IMR-90 (cell line): ENCODE measurements around the gene RPUSD1. TPM values are rescaled to one million over a fixed set of nuclear protein-coding genes. Genes with fewer than 3 reads are reported as not detected.

Source experiments
- ATAC-seq: fragments of 200-7000 bp; cut with Tn5 transposase; 2 replicates; pipeline ENCODE4 v1.9.1; 2020; ENCODE audit warnings: low read depth, mild to moderate bottlenecking, moderate library complexity
- BruUV-seq: library from RNA; stranded (reverse); fragments of 400-500 nt; replicated peaks from 2 replicates; lab custom pipeline; 2021; lab: Mats Ljungman, UMichigan
- CTCF ChIA-PET: fragments of 300-600 bp; formaldehyde crosslinking; extraction: SDS; loops from one replicate; lab custom pipeline; 2021; ENCODE audit warnings: antibody characterized with exemption; lab: Yijun Ruan, JAX
- POLR2A ChIA-PET: fragments of 300-600 bp; sonication (Branson Sonifier 250); formaldehyde crosslinking; loops from one replicate; lab custom pipeline; 2022; ENCODE audit warnings: antibody characterized with exemption; ENCODE audit not compliant: unreplicated experiment; lab: Charles Lee
- DNase-seq: peaks from one replicate; pipeline ENCODE4 v3.0.0; 2013
- H2AFZ ChIP-seq: replicated peaks from 2 replicates; pipeline ENCODE3; 2013; ENCODE audit warnings: low read length, mild to moderate bottlenecking; ENCODE audit not compliant: poor library complexity
- H2AK5ac ChIP-seq: 2 replicates; pipeline ENCODE4 v1.6.1; 2013; ENCODE audit warnings: low read depth, low read length, inconsistent platforms
- H2AK9ac ChIP-seq: replicated peaks from 2 replicates; pipeline ENCODE3; 2013; ENCODE audit warnings: mild to moderate bottlenecking, low read depth, low read length, moderate library complexity; ENCODE audit not compliant: poor library complexity
- H2BK120ac ChIP-seq: 2 replicates; pipeline ENCODE4 v1.6.1; 2013; ENCODE audit warnings: low read depth, low read length, inconsistent platforms
- H2BK15ac ChIP-seq: 3 replicates; pipeline ENCODE4 v1.6.1; 2013; ENCODE audit warnings: low read depth, low read length, inconsistent platforms
- H2BK20ac ChIP-seq: 2 replicates; pipeline ENCODE4 v1.6.1; 2013; ENCODE audit warnings: low read depth, mild to moderate bottlenecking, inconsistent platforms, low read length, moderate library complexity
- H2BK5ac ChIP-seq: 2 replicates; pipeline ENCODE4 v1.6.1; 2013; ENCODE audit warnings: mild to moderate bottlenecking, low read depth, low read length, inconsistent platforms; ENCODE audit not compliant: poor library complexity, severe bottlenecking
- H3K14ac ChIP-seq: replicated peaks from 2 replicates; pipeline ENCODE4 v1.6.1; 2013; ENCODE audit warnings: low read depth, low read length, inconsistent platforms
- H3K18ac ChIP-seq: 2 replicates; pipeline ENCODE4 v1.6.1; 2013; ENCODE audit warnings: low read depth, low read length, control low read depth
- H3K23ac ChIP-seq: 2 replicates; pipeline ENCODE4 v1.6.1; 2013; ENCODE audit warnings: low read depth, low read length, inconsistent platforms
- H3K27ac ChIP-seq: 2 replicates; pipeline ENCODE4 v1.5.1; 2013; ENCODE audit warnings: mild to moderate bottlenecking, control low read depth, low read length; ENCODE audit not compliant: insufficient read depth
- H3K27me3 ChIP-seq: 2 replicates; pipeline ENCODE4 v1.6.1; 2013; ENCODE audit warnings: low read length; ENCODE audit not compliant: control insufficient read depth, insufficient read depth
- H3K36me3 ChIP-seq: 2 replicates; pipeline ENCODE4 v1.6.1; 2013; ENCODE audit warnings: low read length, mixed read lengths; ENCODE audit not compliant: control insufficient read depth, insufficient read depth
- H3K4ac ChIP-seq: 2 replicates; pipeline ENCODE4 v1.6.1; 2013; ENCODE audit warnings: low read depth, low read length, inconsistent platforms
- H3K4me1 ChIP-seq: 2 replicates; pipeline ENCODE4 v1.6.1; 2013; ENCODE audit warnings: low read length, mixed read lengths; ENCODE audit not compliant: control insufficient read depth, insufficient read depth
- H3K4me2 ChIP-seq: 2 replicates; pipeline ENCODE4 v1.6.1; 2013; ENCODE audit warnings: low read depth, mild to moderate bottlenecking, control low read depth, low read length, moderate library complexity
- H3K4me3 ChIP-seq: 2 replicates; pipeline ENCODE4 v1.5.1; 2013; ENCODE audit warnings: low read depth, mild to moderate bottlenecking, control low read depth, low read length, moderate library complexity; ENCODE audit not compliant: insufficient read depth
- H3K56ac ChIP-seq: 2 replicates; pipeline ENCODE4 v1.6.1; 2013; ENCODE audit warnings: low read length, inconsistent platforms; ENCODE audit not compliant: insufficient read depth; ENCODE audit errors: extremely low read depth
- H3K79me1 ChIP-seq, 2 experiments: 2 replicates each; pipeline ENCODE4 v1.6.1; 2013; ENCODE audit warnings: low read length in 2 of 2, inconsistent platforms in 1 of 2, low read depth in 1 of 2
- H3K9ac ChIP-seq: 2 replicates; pipeline ENCODE4 v1.6.1; 2013; ENCODE audit warnings: low read depth, low read length, control low read depth
- H3K9me1 ChIP-seq: 2 replicates; pipeline ENCODE4 v1.6.1; 2013; ENCODE audit warnings: low read length, inconsistent platforms; ENCODE audit not compliant: insufficient read depth
- H3K9me3 ChIP-seq: 2 replicates; pipeline ENCODE4 v1.6.1; 2013; ENCODE audit warnings: low read length; ENCODE audit not compliant: control insufficient read depth, insufficient read depth
- H4K20me1 ChIP-seq: 2 replicates; pipeline ENCODE4 v1.6.1; 2013; ENCODE audit warnings: low read length, inconsistent platforms; ENCODE audit not compliant: insufficient read depth
- H4K5ac ChIP-seq: 2 replicates; pipeline ENCODE4 v1.6.1; 2013; ENCODE audit warnings: mild to moderate bottlenecking, low read depth, low read length, control low read depth
- H4K8ac ChIP-seq, 2 experiments: 2 replicates each; pipeline ENCODE4 v1.6.1; 2013; ENCODE audit warnings: low read depth in 2 of 2, low read length in 2 of 2, control low read depth in 1 of 2, inconsistent platforms in 1 of 2
- H4K91ac ChIP-seq: 2 replicates; pipeline ENCODE4 v1.6.1; 2013; ENCODE audit warnings: low read depth, low read length, inconsistent platforms; ENCODE audit not compliant: insufficient read depth
- RCOR1 ChIP-seq: IDR thresholded peaks from 2 replicates; pipeline ENCODE4 v1.6.1; 2012; ENCODE audit warnings: mild to moderate bottlenecking, low read length, improper control_type of control experiment; ENCODE audit not compliant: insufficient replicate concordance
- WGBS, 2 experiments: methylation state at CpG; one replicate each; pipeline versions ENCODE4 v1.1.5 to v1.1.7; 2013; ENCODE audit warnings: missing lambda C conversion rate in 2 of 2; ENCODE audit not compliant: insufficient read length in 1 of 2; ENCODE audit errors: extremely low coverage in 2 of 2; 5-methylcytosine and 5-hydroxymethylcytosine counted together
- dilution Hi-C: fragments of 300-500 bp; cut with HindIII; formaldehyde crosslinking; loops from one replicate; pipeline ENCODE4 v1.14.3; 2018; ENCODE audit warnings: low sequenced_read_pairs; ENCODE audit not compliant: unreplicated experiment
- in situ Hi-C: fragments of 300-500 bp; cut with MboI; formaldehyde crosslinking; loops from 3 replicates; pipeline ENCODE4 v1.14.3; 2019; ENCODE audit warnings: low sequenced_read_pairs, inconsistent platforms, mixed read lengths
- intact Hi-C: fragments of 100-400 bp; cut with micrococcal nuclease; formaldehyde crosslinking; loops from 2 replicates; pipeline ENCODE4 v1.10.0; 2022
- polyA plus RNA-seq, 3 experiments: library from polyadenylated mRNA; depleted of rRNA; stranded (reverse); fragments of >200 nt; gene quantifications; 2 replicates each; pipeline ENCODE4 v1.2.3, GENCODE V29; 2012; ENCODE audit warnings: low replicate concordance in 1 of 3
- total RNA-seq: library from RNA; depleted of rRNA; stranded (reverse); fragments of >200 nt; gene quantifications from 2 replicates; pipeline ENCODE4 v1.2.3, GENCODE V29; 2012
- TF ChIP-seq, protein P1 (sequence below): fragments of 150-350 bp; IDR thresholded peaks from 2 replicates; pipeline ENCODE4 v1.6.1; 2016; ENCODE audit warnings: low read depth, mild to moderate bottlenecking, low read length, moderate library complexity, borderline replicate concordance

RPUSD1 gene
- total and polyA plus RNA-seq, 2 of the 4 experiments (the other 2 are of a cell fraction), result 13.1 to 32.3 TPM

DNA sequence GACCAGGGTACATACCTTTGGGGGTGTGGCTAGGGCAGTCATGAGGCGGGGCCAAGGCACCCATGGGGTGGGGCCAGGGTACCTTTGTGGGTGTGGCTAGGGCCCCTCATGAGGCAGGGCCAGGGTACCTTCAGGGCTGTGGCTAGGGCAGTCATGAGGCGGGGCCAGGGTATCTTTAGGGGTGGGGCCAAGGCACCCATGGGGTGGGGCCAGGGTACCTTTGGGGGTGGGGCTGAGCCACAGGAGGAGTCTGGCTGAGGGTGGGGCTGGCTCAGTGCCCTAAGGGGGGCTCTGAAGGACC, 8.9 kb upstream of the RPUSD1 start:
- no peak overlapping the region for H4K5ac ChIP-seq
- H3K4me2 ChIP-seq, result no peak overlapping the region
- DNase-seq (no peak), ATAC-seq (no peak)
- H2AK5ac ChIP-seq, result no peak overlapping the region
- H4K20me1 ChIP-seq, result no peaks in the 10 kb centered on the region
- in situ Hi-C loops, result no loop called here
- intact Hi-C loops, result no loop called here
- no peaks in the 10 kb centered on the region for H3K9me1 ChIP-seq
- H2BK5ac ChIP-seq, result no peak overlapping the region
- no peak overlapping the region for H3K23ac ChIP-seq
- dilution Hi-C loops, result no loop called here
- H2AK9ac ChIP-seq, result no peak overlapping the region
- ChIA-PET CTCF (no interaction called here), POLR2A (no interaction called here)
- H3K36me3 ChIP-seq, result peaks cover 3% of the 10 kb centered on the region; the same call in 1 of the 2 replicates
- no peak for TF ChIP-seq RCOR1
- TF ChIP-seq, protein P1, sequence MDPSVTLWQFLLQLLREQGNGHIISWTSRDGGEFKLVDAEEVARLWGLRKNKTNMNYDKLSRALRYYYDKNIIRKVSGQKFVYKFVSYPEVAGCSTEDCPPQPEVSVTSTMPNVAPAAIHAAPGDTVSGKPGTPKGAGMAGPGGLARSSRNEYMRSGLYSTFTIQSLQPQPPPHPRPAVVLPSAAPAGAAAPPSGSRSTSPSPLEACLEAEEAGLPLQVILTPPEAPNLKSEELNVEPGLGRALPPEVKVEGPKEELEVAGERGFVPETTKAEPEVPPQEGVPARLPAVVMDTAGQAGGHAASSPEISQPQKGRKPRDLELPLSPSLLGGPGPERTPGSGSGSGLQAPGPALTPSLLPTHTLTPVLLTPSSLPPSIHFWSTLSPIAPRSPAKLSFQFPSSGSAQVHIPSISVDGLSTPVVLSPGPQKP, result no peak
- no peaks in the 10 kb centered on the region for H3K4me1 ChIP-seq
- no peak overlapping the region for H2AFZ ChIP-seq
- no peak overlapping the region for H3K4me3 ChIP-seq
- BruUV-seq, result no TSS peak
- peaks cover 20% of the 10 kb centered on the region for H3K27me3 ChIP-seq
- no peak overlapping the region for H2BK120ac ChIP-seq
- no peak overlapping the region for H3K18ac ChIP-seq
- H3K56ac ChIP-seq, result no peak overlapping the region
- no peaks in the 10 kb centered on the region for H3K9me3 ChIP-seq
- H3K14ac ChIP-seq, result no peak overlapping the region
- no peak overlapping the region for H3K9ac ChIP-seq
- no peak overlapping the region for H3K4ac ChIP-seq
- no peak overlapping the region for H3K27ac ChIP-seq
- no peak overlapping the region for H4K8ac ChIP-seq
- WGBS, 2 experiments, result 100% methylated on average over 1 of the region's 2 CpGs; no CpG with 5 or more reads in 1 of the 2 experiments
- H4K91ac ChIP-seq, result no peak overlapping the region
- no peak overlapping the region for H2BK20ac ChIP-seq
- H3K79me1 ChIP-seq, result no peaks in the 10 kb centered on the region
- H2BK15ac ChIP-seq, result no peak overlapping the region
